ENCODE data around the gene LIPE.

DNA sequence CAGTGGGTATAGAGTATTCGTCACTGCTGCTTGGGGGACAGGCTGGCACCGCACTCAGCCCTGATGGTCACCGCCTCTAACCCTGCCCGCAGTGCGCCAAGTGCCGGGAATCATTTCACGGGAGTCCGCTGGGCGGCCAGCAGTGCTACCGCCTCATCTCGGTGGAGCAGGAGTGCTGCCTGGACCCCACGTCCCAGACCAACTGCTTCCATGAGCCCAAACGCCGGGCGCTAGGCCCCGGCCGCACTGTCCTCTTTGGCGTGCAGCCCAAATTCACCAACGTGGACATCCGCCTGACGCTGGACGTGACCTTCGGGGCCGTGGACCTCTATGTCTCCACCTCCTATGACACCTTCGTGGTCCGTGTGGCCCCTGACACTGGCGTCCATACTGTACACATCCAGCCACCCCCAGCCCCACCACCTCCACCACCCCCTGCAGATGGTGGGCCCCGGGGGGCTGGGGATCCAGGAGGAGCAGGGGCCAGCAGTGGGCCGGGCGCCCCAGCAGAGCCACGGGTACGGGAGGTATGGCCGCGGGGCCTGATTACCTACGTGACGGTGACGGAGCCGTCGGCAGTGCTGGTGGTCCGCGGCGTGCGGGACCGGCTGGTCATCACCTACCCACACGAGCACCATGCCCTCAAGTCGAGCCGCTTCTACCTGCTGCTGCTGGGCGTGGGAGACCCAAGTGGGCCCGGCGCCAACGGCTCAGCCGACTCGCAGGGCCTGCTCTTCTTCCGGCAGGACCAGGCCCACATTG lies 51.6 kb downstream of the LIPE start:
- TF ChIP-seq, protein P1, sequence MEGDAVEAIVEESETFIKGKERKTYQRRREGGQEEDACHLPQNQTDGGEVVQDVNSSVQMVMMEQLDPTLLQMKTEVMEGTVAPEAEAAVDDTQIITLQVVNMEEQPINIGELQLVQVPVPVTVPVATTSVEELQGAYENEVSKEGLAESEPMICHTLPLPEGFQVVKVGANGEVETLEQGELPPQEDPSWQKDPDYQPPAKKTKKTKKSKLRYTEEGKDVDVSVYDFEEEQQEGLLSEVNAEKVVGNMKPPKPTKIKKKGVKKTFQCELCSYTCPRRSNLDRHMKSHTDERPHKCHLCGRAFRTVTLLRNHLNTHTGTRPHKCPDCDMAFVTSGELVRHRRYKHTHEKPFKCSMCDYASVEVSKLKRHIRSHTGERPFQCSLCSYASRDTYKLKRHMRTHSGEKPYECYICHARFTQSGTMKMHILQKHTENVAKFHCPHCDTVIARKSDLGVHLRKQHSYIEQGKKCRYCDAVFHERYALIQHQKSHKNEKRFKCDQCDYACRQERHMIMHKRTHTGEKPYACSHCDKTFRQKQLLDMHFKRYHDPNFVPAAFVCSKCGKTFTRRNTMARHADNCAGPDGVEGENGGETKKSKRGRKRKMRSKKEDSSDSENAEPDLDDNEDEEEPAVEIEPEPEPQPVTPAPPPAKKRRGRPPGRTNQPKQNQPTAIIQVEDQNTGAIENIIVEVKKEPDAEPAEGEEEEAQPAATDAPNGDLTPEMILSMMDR (IDR thresholded peaks at IDR 0.05), result no peak
- no peak for TF ChIP-seq POLR2A (IDR thresholded peaks at IDR 0.05)
- TF ChIP-seq POLR2AphosphoS5 (IDR thresholded peaks at IDR 0.05), result no peak
